Left renal pelvis (tissue), 4 donors: ENCODE data around the gene SSTR1. TPM values are rescaled to one million over a fixed set of nuclear protein-coding genes. Genes with fewer than 3 reads are reported as not detected.

Source experiments
- DNase-seq, 4 donors: peaks; one replicate each; pipeline ENCODE4 v3.0.0-alpha.2; 2013; ENCODE audit warnings: low read depth in 4 of 4, low spot score in 3 of 4
- polyA plus RNA-seq, 4 donors: library from polyadenylated mRNA; unstranded; fragments of 120-200 nt; gene quantifications; one replicate each; pipeline ENCODE4 v1.2.1, GENCODE V29; 2013; ENCODE audit not compliant: insufficient read length in 4 of 4

Gene SSTR1
- polyA plus RNA-seq, 4 donors, result 0.15 to 2.4 (median 1.7) TPM

- no peak for DNase-seq
These were observed 5.1 kb upstream of the SSTR1 start for GRCh38 chr14:38202444-38203191.

GRCh38 chr14:38203929-38204718 is 3.6 kb upstream of the SSTR1 start:
- DNase-seq, result no peak

- DNase-seq, result no peak
These were observed 3.0 kb upstream of the SSTR1 start for GRCh38 chr14:38204719-38205115.

GRCh38 chr14:38205119-38205813 is 2.4 kb upstream of the SSTR1 start:
- DNase-seq, result no peak

GRCh38 chr14:38205949-38206665 is 1.6 kb upstream of the SSTR1 start:
- DNase-seq, result no peak

GRCh38 chr14:38206689-38207376 is 871 bp upstream of the SSTR1 start:
- DNase-seq, result no peak

- DNase-seq, result no peak
These were observed 348 bp upstream of the SSTR1 start for GRCh38 chr14:38207377-38207735.

- DNase-seq, result no peak
These were observed 1.2 kb downstream of the SSTR1 start for GRCh38 chr14:38208618-38209562.

GRCh38 chr14:38209572-38210557 is 2.2 kb downstream of the SSTR1 start:
- no peak for DNase-seq

GRCh38 chr14:38210587-38211216 is 3.0 kb downstream of the SSTR1 start:
- DNase-seq, result no peak

GRCh38 chr14:38211255-38211735 is 3.6 kb downstream of the SSTR1 start:
- DNase-seq, result no peak

GRCh38 chr14:38212111-38212510 is 4.4 kb downstream of the SSTR1 start:
- DNase-seq, result no peak

- DNase-seq, result no peak
These were observed 5.3 kb downstream of the SSTR1 start for GRCh38 chr14:38213001-38213400.

- DNase-seq, result no peak
These were observed 9.8 kb downstream of the SSTR1 start for GRCh38 chr14:38217553-38217952.

GRCh38 chr14:38221077-38221476 is 13.4 kb downstream of the SSTR1 start:
- DNase-seq, result no peak

- no peak for DNase-seq
These were observed 16.6 kb downstream of the SSTR1 start for GRCh38 chr14:38224338-38224737.

- DNase-seq, result no peak
These were observed 18.2 kb downstream of the SSTR1 start for GRCh38 chr14:38225946-38226345.
